IMR-90 (cell line): ENCODE measurements around the gene ARHGEF17. TPM values are rescaled to one million over a fixed set of nuclear protein-coding genes. Genes with fewer than 3 reads are reported as not detected.

Experiments used
- ATAC-seq: fragments of 200-7000 bp; cut with Tn5 transposase; 2 replicates; pipeline ENCODE4 v1.9.1; 2020; ENCODE audit warnings: low read depth, mild to moderate bottlenecking, moderate library complexity
- BruUV-seq: library from RNA; stranded (reverse); fragments of 400-500 nt; replicated peaks from 2 replicates; lab custom pipeline; 2021; lab: Mats Ljungman, UMichigan
- CTCF ChIA-PET: fragments of 300-600 bp; formaldehyde crosslinking; extraction: SDS; loops from one replicate; lab custom pipeline; 2021; ENCODE audit warnings: antibody characterized with exemption; lab: Yijun Ruan, JAX
- POLR2A ChIA-PET: fragments of 300-600 bp; sonication (Branson Sonifier 250); formaldehyde crosslinking; loops from one replicate; lab custom pipeline; 2022; ENCODE audit warnings: antibody characterized with exemption; ENCODE audit not compliant: unreplicated experiment; lab: Charles Lee
- DNase-seq: peaks from one replicate; pipeline ENCODE4 v3.0.0; 2013
- H2AFZ ChIP-seq: replicated peaks from 2 replicates; pipeline ENCODE3; 2013; ENCODE audit warnings: low read length, mild to moderate bottlenecking; ENCODE audit not compliant: poor library complexity
- H2AK5ac ChIP-seq: 2 replicates; pipeline ENCODE4 v1.6.1; 2013; ENCODE audit warnings: low read depth, low read length, inconsistent platforms
- H2AK9ac ChIP-seq: replicated peaks from 2 replicates; pipeline ENCODE3; 2013; ENCODE audit warnings: mild to moderate bottlenecking, low read depth, low read length, moderate library complexity; ENCODE audit not compliant: poor library complexity
- H2BK120ac ChIP-seq: 2 replicates; pipeline ENCODE4 v1.6.1; 2013; ENCODE audit warnings: low read depth, low read length, inconsistent platforms
- H2BK15ac ChIP-seq: 3 replicates; pipeline ENCODE4 v1.6.1; 2013; ENCODE audit warnings: low read depth, low read length, inconsistent platforms
- H2BK20ac ChIP-seq: 2 replicates; pipeline ENCODE4 v1.6.1; 2013; ENCODE audit warnings: low read depth, mild to moderate bottlenecking, inconsistent platforms, low read length, moderate library complexity
- H2BK5ac ChIP-seq: 2 replicates; pipeline ENCODE4 v1.6.1; 2013; ENCODE audit warnings: mild to moderate bottlenecking, low read depth, low read length, inconsistent platforms; ENCODE audit not compliant: poor library complexity, severe bottlenecking
- H3K14ac ChIP-seq: replicated peaks from 2 replicates; pipeline ENCODE4 v1.6.1; 2013; ENCODE audit warnings: low read depth, low read length, inconsistent platforms
- H3K18ac ChIP-seq: 2 replicates; pipeline ENCODE4 v1.6.1; 2013; ENCODE audit warnings: low read depth, low read length, control low read depth
- H3K23ac ChIP-seq: 2 replicates; pipeline ENCODE4 v1.6.1; 2013; ENCODE audit warnings: low read depth, low read length, inconsistent platforms
- H3K27ac ChIP-seq: 2 replicates; pipeline ENCODE4 v1.5.1; 2013; ENCODE audit warnings: mild to moderate bottlenecking, control low read depth, low read length; ENCODE audit not compliant: insufficient read depth
- H3K27me3 ChIP-seq: 2 replicates; pipeline ENCODE4 v1.6.1; 2013; ENCODE audit warnings: low read length; ENCODE audit not compliant: control insufficient read depth, insufficient read depth
- H3K36me3 ChIP-seq: 2 replicates; pipeline ENCODE4 v1.6.1; 2013; ENCODE audit warnings: low read length, mixed read lengths; ENCODE audit not compliant: control insufficient read depth, insufficient read depth
- H3K4ac ChIP-seq: 2 replicates; pipeline ENCODE4 v1.6.1; 2013; ENCODE audit warnings: low read depth, low read length, inconsistent platforms
- H3K4me1 ChIP-seq: 2 replicates; pipeline ENCODE4 v1.6.1; 2013; ENCODE audit warnings: low read length, mixed read lengths; ENCODE audit not compliant: control insufficient read depth, insufficient read depth
- H3K4me2 ChIP-seq: 2 replicates; pipeline ENCODE4 v1.6.1; 2013; ENCODE audit warnings: low read depth, mild to moderate bottlenecking, control low read depth, low read length, moderate library complexity
- H3K4me3 ChIP-seq: 2 replicates; pipeline ENCODE4 v1.5.1; 2013; ENCODE audit warnings: low read depth, mild to moderate bottlenecking, control low read depth, low read length, moderate library complexity; ENCODE audit not compliant: insufficient read depth
- H3K56ac ChIP-seq: 2 replicates; pipeline ENCODE4 v1.6.1; 2013; ENCODE audit warnings: low read length, inconsistent platforms; ENCODE audit not compliant: insufficient read depth; ENCODE audit errors: extremely low read depth
- H3K79me1 ChIP-seq, 2 experiments: 2 replicates each; pipeline ENCODE4 v1.6.1; 2013; ENCODE audit warnings: low read length in 2 of 2, inconsistent platforms in 1 of 2, low read depth in 1 of 2
- H3K9ac ChIP-seq: 2 replicates; pipeline ENCODE4 v1.6.1; 2013; ENCODE audit warnings: low read depth, low read length, control low read depth
- H3K9me1 ChIP-seq: 2 replicates; pipeline ENCODE4 v1.6.1; 2013; ENCODE audit warnings: low read length, inconsistent platforms; ENCODE audit not compliant: insufficient read depth
- H3K9me3 ChIP-seq: 2 replicates; pipeline ENCODE4 v1.6.1; 2013; ENCODE audit warnings: low read length; ENCODE audit not compliant: control insufficient read depth, insufficient read depth
- H4K20me1 ChIP-seq: 2 replicates; pipeline ENCODE4 v1.6.1; 2013; ENCODE audit warnings: low read length, inconsistent platforms; ENCODE audit not compliant: insufficient read depth
- H4K5ac ChIP-seq: 2 replicates; pipeline ENCODE4 v1.6.1; 2013; ENCODE audit warnings: mild to moderate bottlenecking, low read depth, low read length, control low read depth
- H4K8ac ChIP-seq, 2 experiments: 2 replicates each; pipeline ENCODE4 v1.6.1; 2013; ENCODE audit warnings: low read depth in 2 of 2, low read length in 2 of 2, control low read depth in 1 of 2, inconsistent platforms in 1 of 2
- H4K91ac ChIP-seq: 2 replicates; pipeline ENCODE4 v1.6.1; 2013; ENCODE audit warnings: low read depth, low read length, inconsistent platforms; ENCODE audit not compliant: insufficient read depth
- MAZ ChIP-seq: IDR thresholded peaks from 2 replicates; pipeline ENCODE4 v1.6.1; 2012; ENCODE audit warnings: low read depth, mild to moderate bottlenecking, low read length, improper control_type of control experiment, moderate library complexity, borderline replicate concordance
- WGBS, 2 experiments: methylation state at CpG; one replicate each; pipeline versions ENCODE4 v1.1.5 to v1.1.7; 2013; ENCODE audit warnings: missing lambda C conversion rate in 2 of 2; ENCODE audit not compliant: insufficient read length in 1 of 2; ENCODE audit errors: extremely low coverage in 2 of 2; 5-methylcytosine and 5-hydroxymethylcytosine counted together
- dilution Hi-C: fragments of 300-500 bp; cut with HindIII; formaldehyde crosslinking; loops from one replicate; pipeline ENCODE4 v1.14.3; 2018; ENCODE audit warnings: low sequenced_read_pairs; ENCODE audit not compliant: unreplicated experiment
- in situ Hi-C: fragments of 300-500 bp; cut with MboI; formaldehyde crosslinking; loops from 3 replicates; pipeline ENCODE4 v1.14.3; 2019; ENCODE audit warnings: low sequenced_read_pairs, inconsistent platforms, mixed read lengths
- intact Hi-C: fragments of 100-400 bp; cut with micrococcal nuclease; formaldehyde crosslinking; loops from 2 replicates; pipeline ENCODE4 v1.10.0; 2022
- polyA plus RNA-seq, 3 experiments: library from polyadenylated mRNA; depleted of rRNA; stranded (reverse); fragments of >200 nt; gene quantifications; 2 replicates each; pipeline ENCODE4 v1.2.3, GENCODE V29; 2012; ENCODE audit warnings: low replicate concordance in 1 of 3
- total RNA-seq: library from RNA; depleted of rRNA; stranded (reverse); fragments of >200 nt; gene quantifications from 2 replicates; pipeline ENCODE4 v1.2.3, GENCODE V29; 2012
- TF ChIP-seq, protein P1 (sequence below): fragments of 150-350 bp; IDR thresholded peaks from 2 replicates; pipeline ENCODE4 v1.6.1; 2017; ENCODE audit warnings: mild to moderate bottlenecking, antibody characterized with exemption, low read length, low read depth
- TF ChIP-seq, protein P2 (sequence below): fragments of 150-350 bp; IDR thresholded peaks from 2 replicates; pipeline ENCODE4 v1.6.1; 2016; ENCODE audit warnings: low read depth, mild to moderate bottlenecking, low read length, moderate library complexity, borderline replicate concordance

Gene ARHGEF17
- total and polyA plus RNA-seq, 2 of the 4 experiments (the other 2 are of a cell fraction): 21.7 to 97.7 TPM

DNA sequence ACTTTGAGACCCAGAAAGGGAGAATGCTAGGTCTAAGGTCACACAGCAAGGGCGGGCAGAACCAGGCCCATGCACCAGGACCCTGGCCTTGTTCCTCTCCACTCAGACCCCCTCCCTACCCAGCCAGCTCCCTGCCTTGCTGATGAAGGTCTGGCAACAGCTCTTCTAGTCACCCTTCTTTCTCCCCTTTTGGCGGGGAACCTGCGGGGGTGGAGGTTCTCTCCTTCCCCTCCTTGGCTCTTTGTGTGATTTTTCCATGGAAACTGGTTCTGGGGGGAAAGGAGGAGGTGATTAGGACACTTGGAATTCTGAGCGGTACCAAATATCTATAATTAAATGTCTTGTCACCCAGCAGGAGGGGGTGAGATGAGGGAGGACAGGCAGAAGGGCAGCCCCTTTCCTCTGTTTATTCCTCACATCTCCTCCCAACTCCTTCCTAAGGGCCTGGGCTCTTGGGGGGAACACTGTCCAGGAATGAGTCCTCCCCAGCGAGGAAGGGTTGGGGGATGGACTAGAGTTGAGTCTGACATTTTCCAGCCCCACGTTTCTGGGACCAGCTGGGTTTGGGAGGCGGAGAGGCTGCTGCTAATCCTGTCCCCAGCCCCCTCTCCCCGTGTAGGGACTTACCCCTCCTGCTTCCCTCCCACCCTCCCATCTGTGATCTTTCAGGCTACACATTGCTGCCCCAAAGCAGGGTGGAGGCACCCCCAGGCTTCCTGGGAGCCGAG is 7.4 kb downstream of the ARHGEF17 start:
- peak overlapping the region; percentile 75 for H2BK5ac ChIP-seq
- H2AK9ac ChIP-seq: peak overlapping the region; percentile 85
- BruUV-seq: no TSS peak
- peak overlapping the region; percentile 70; the same call in 1 of the 2 replicates for H2BK20ac ChIP-seq
- H3K27ac ChIP-seq: peak overlapping the region; percentile 56
- 0 out of 2 replicates have a peak overlapping the region, but pooled peaks have one; percentile 24 for H4K5ac ChIP-seq
- no peak overlapping the region for H3K4me3 ChIP-seq
- ATAC-seq (no peak), DNase-seq (no peak)
- H3K23ac ChIP-seq: peak overlapping the region; percentile 90
- no CpG with 5 or more reads among the region's 9 CpGs for WGBS, 2 experiments
- no peak overlapping the region for H2AFZ ChIP-seq
- ChIA-PET POLR2A (interaction anchor here (0.5 kb wide), 1 partner anchor 60 kb away, joined by 5 read pairs; no protein-coding TSS in a partner anchor), CTCF (no interaction called here)
- peaks cover 60% of the 10 kb centered on the region for H3K4me1 ChIP-seq
- dilution Hi-C loops: no loop called here
- H2BK120ac ChIP-seq: peak overlapping the region; percentile 55; the same call in 1 of the 2 replicates
- peaks cover 83% of the 10 kb centered on the region for H4K20me1 ChIP-seq
- H3K18ac ChIP-seq: peak overlapping the region; percentile 31
- peak overlapping the region; percentile 75 for H2AK5ac ChIP-seq
- H3K4ac ChIP-seq: peak overlapping the region; percentile 75
- TF ChIP-seq, protein P1, sequence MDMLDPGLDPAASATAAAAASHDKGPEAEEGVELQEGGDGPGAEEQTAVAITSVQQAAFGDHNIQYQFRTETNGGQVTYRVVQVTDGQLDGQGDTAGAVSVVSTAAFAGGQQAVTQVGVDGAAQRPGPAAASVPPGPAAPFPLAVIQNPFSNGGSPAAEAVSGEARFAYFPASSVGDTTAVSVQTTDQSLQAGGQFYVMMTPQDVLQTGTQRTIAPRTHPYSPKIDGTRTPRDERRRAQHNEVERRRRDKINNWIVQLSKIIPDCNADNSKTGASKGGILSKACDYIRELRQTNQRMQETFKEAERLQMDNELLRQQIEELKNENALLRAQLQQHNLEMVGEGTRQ: no peak
- TF ChIP-seq MAZ: peak; percentile 20
- TF ChIP-seq, protein P2, sequence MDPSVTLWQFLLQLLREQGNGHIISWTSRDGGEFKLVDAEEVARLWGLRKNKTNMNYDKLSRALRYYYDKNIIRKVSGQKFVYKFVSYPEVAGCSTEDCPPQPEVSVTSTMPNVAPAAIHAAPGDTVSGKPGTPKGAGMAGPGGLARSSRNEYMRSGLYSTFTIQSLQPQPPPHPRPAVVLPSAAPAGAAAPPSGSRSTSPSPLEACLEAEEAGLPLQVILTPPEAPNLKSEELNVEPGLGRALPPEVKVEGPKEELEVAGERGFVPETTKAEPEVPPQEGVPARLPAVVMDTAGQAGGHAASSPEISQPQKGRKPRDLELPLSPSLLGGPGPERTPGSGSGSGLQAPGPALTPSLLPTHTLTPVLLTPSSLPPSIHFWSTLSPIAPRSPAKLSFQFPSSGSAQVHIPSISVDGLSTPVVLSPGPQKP: no peak
- in situ Hi-C loops: no loop called here
- H3K79me1 ChIP-seq: peaks cover 4 to 71% of the 10 kb centered on the region in 2 experiments; a peak in 2 of 4 replicates
- no peaks in the 10 kb centered on the region for H3K9me3 ChIP-seq
- peaks cover 32% of the 10 kb centered on the region for H3K9me1 ChIP-seq
- H4K91ac ChIP-seq: peak overlapping the region; percentile 69; the same call in 1 of the 2 replicates
- no peaks in the 10 kb centered on the region for H3K27me3 ChIP-seq
- peak overlapping the region in 1 of 2 experiments; percentile 48; a peak in 2 of 4 replicates for H4K8ac ChIP-seq
- H3K14ac ChIP-seq: peak overlapping the region; percentile 87
- H2BK15ac ChIP-seq: peak overlapping the region; percentile 42; the same call in 1 of the 3 replicates
- peaks cover 25% of the 10 kb centered on the region; the same call in 1 of the 2 replicates for H3K36me3 ChIP-seq
- intact Hi-C loops: no loop called here
- H3K9ac ChIP-seq: peak overlapping the region; percentile 27; the same call in 1 of the 2 replicates
- H3K56ac ChIP-seq: no peak overlapping the region
- H3K4me2 ChIP-seq: peak overlapping the region; percentile 95
